Muscle layer of duodenum (tissue), 2 donors: ENCODE measurements around the gene SEMA3E.

Source experiments
- H3K27ac ChIP-seq: one replicate; pipeline ENCODE4 v1.7.0; 2013; ENCODE audit warnings: mild to moderate bottlenecking, low read length
- H3K27me3 ChIP-seq: one replicate; pipeline ENCODE4 v1.7.0; 2013; ENCODE audit warnings: low read depth, mild to moderate bottlenecking, control low read depth, low read length
- H3K36me3 ChIP-seq, 2 donors: one replicate each; pipeline ENCODE4 v1.7.0; 2013; ENCODE audit warnings: low read length in 2 of 2, control low read depth in 1 of 2, mild to moderate bottlenecking in 1 of 2; ENCODE audit not compliant: insufficient read depth in 2 of 2, control insufficient read depth in 1 of 2
- H3K4me1 ChIP-seq, 2 donors: one replicate each; pipeline ENCODE4 v1.7.0; 2013; ENCODE audit warnings: low read length in 2 of 2, mild to moderate bottlenecking in 2 of 2, control low read depth in 1 of 2, moderate library complexity in 1 of 2; ENCODE audit not compliant: insufficient read depth in 2 of 2, control insufficient read depth in 1 of 2
- H3K4me3 ChIP-seq, 2 donors: one replicate each; pipeline ENCODE4 v1.7.0; 2013; ENCODE audit warnings: low read length in 2 of 2, low read depth in 1 of 2, mild to moderate bottlenecking in 1 of 2
- H3K9me3 ChIP-seq, 2 donors: one replicate each; pipeline ENCODE4 v1.7.0; 2013; ENCODE audit warnings: low read length in 2 of 2, control low read depth in 1 of 2, mild to moderate bottlenecking in 1 of 2; ENCODE audit not compliant: control insufficient read depth in 1 of 2
- donor health status: healthy.

Gene SEMA3E

GRCh38 chr7:83484826-83485225, 164.1 kb downstream of the SEMA3E start:
- H3K36me3 ChIP-seq = no peaks in the 10 kb centered on the region
- no peaks in the 10 kb centered on the region for H3K9me3 ChIP-seq
- H3K4me1 ChIP-seq = no peaks in the 10 kb centered on the region
- no peak overlapping the region for H3K4me3 ChIP-seq
- H3K27me3 ChIP-seq = no peaks in the 10 kb centered on the region
- no peak overlapping the region for H3K27ac ChIP-seq

- no peak overlapping the region for H3K4me3 ChIP-seq
- H3K36me3 ChIP-seq = no peaks in the 10 kb centered on the region
- no peaks in the 10 kb centered on the region for H3K9me3 ChIP-seq
- no peaks in the 10 kb centered on the region for H3K4me1 ChIP-seq
- H3K27ac ChIP-seq = no peak overlapping the region
- no peaks in the 10 kb centered on the region for H3K27me3 ChIP-seq
Observed at GRCh38 chr7:83484266-83484665, 164.7 kb downstream of the SEMA3E start.

- no peak overlapping the region for H3K4me3 ChIP-seq
- H3K9me3 ChIP-seq = no peaks in the 10 kb centered on the region
- H3K4me1 ChIP-seq = peaks cover 0 to 4% of the 10 kb centered on the region in 2 donors
- no peaks in the 10 kb centered on the region for H3K27me3 ChIP-seq
- H3K27ac ChIP-seq = no peak overlapping the region
- no peaks in the 10 kb centered on the region for H3K36me3 ChIP-seq
Observed at GRCh38 chr7:83478616-83479015, 170.3 kb downstream of the SEMA3E start.

- H3K27ac ChIP-seq = no peak overlapping the region
- H3K9me3 ChIP-seq = no peaks in the 10 kb centered on the region
- no peak overlapping the region for H3K4me3 ChIP-seq
- no peaks in the 10 kb centered on the region for H3K27me3 ChIP-seq
- no peaks in the 10 kb centered on the region for H3K36me3 ChIP-seq
- H3K4me1 ChIP-seq = peaks cover 0 to 4% of the 10 kb centered on the region in 2 donors
Observed at GRCh38 chr7:83476511-83477050, 172.4 kb downstream of the SEMA3E start.

GRCh38 chr7:83475420-83475819, 173.5 kb downstream of the SEMA3E start:
- H3K36me3 ChIP-seq = no peaks in the 10 kb centered on the region
- H3K27ac ChIP-seq = no peak overlapping the region
- H3K27me3 ChIP-seq = no peaks in the 10 kb centered on the region
- H3K4me3 ChIP-seq = no peak overlapping the region
- H3K9me3 ChIP-seq = no peaks in the 10 kb centered on the region
- H3K4me1 ChIP-seq = peaks cover 0 to 4% of the 10 kb centered on the region in 2 donors

- no peaks in the 10 kb centered on the region for H3K27me3 ChIP-seq
- H3K9me3 ChIP-seq = no peaks in the 10 kb centered on the region
- no peaks in the 10 kb centered on the region for H3K36me3 ChIP-seq
- peaks cover 0 to 4% of the 10 kb centered on the region in 2 donors for H3K4me1 ChIP-seq
- H3K27ac ChIP-seq = no peak overlapping the region
- no peak overlapping the region for H3K4me3 ChIP-seq
Observed at GRCh38 chr7:83472376-83472775, 176.6 kb downstream of the SEMA3E start.

- Histone ChIP-seq H3K27me3 (no peaks in the 10 kb centered on the region), H3K4me3 (no peak overlapping the region), H3K4me1 (no peaks in the 10 kb centered on the region), H3K27ac (no peak overlapping the region), H3K9me3 (no peaks in the 10 kb centered on the region), H3K36me3 (no peaks in the 10 kb centered on the region)
Observed at GRCh38 chr7:83469491-83469890, 179.4 kb downstream of the SEMA3E start.

GRCh38 chr7:83469076-83469475, 179.9 kb downstream of the SEMA3E start:
- H3K36me3 ChIP-seq = no peaks in the 10 kb centered on the region

GRCh38 chr7:83468251-83468739, 180.6 kb downstream of the SEMA3E start:
- Histone ChIP-seq H3K36me3 (no peaks in the 10 kb centered on the region), H3K27ac (peak overlapping the region; percentile 27), H3K4me1 (no peaks in the 10 kb centered on the region), H3K27me3 (no peaks in the 10 kb centered on the region), H3K9me3 (no peaks in the 10 kb centered on the region), H3K4me3 (no peak overlapping the region)

More at GRCh38 chr7:83469076-83469475, 179.9 kb downstream of the SEMA3E start:
- H3K4me3 ChIP-seq = no peak overlapping the region
- H3K4me1 ChIP-seq = no peaks in the 10 kb centered on the region
- no peaks in the 10 kb centered on the region for H3K27me3 ChIP-seq
- H3K27ac ChIP-seq = no peak overlapping the region
- no peaks in the 10 kb centered on the region for H3K9me3 ChIP-seq

GRCh38 chr7:83467493-83467892, 181.4 kb downstream of the SEMA3E start:
- H3K27ac ChIP-seq = no peak overlapping the region
- no peaks in the 10 kb centered on the region for H3K36me3 ChIP-seq
- H3K27me3 ChIP-seq = no peaks in the 10 kb centered on the region
- no peaks in the 10 kb centered on the region for H3K4me1 ChIP-seq
- H3K9me3 ChIP-seq = no peaks in the 10 kb centered on the region
- no peak overlapping the region for H3K4me3 ChIP-seq

GRCh38 chr7:83466956-83467355, 182.0 kb downstream of the SEMA3E start:
- H3K4me3 ChIP-seq = no peak overlapping the region
- H3K27me3 ChIP-seq = no peaks in the 10 kb centered on the region
- H3K9me3 ChIP-seq = no peaks in the 10 kb centered on the region
- H3K27ac ChIP-seq = no peak overlapping the region
- H3K4me1 ChIP-seq = no peaks in the 10 kb centered on the region
- H3K36me3 ChIP-seq = no peaks in the 10 kb centered on the region
